Neural progenitor cell (in vitro differentiated cells): ENCODE data around the gene CAMK1. TPM values are rescaled to one million over a fixed set of nuclear protein-coding genes. Genes with fewer than 3 reads are reported as not detected.

Experiments used
- DNase-seq: peaks from one replicate; pipeline ENCODE4 v3.0.0-alpha.2; 2016; ENCODE audit warnings: low spot score
- H2AFZ ChIP-seq: fragments of 200-600 bp; sonication (generic); replicated peaks from 2 replicates; pipeline ENCODE4 v1.6.1; 2016; ENCODE audit warnings: antibody characterized with exemption
- H3F3A ChIP-seq: fragments of 200-600 bp; sonication (generic); 2 replicates; pipeline ENCODE4 v1.6.1; 2016; ENCODE audit warnings: antibody characterized with exemption, low read depth
- H3K27ac ChIP-seq: fragments of 200-600 bp; sonication (generic); 2 replicates; pipeline ENCODE4 v1.5.1; 2016; ENCODE audit warnings: mild to moderate bottlenecking
- H3K27me3 ChIP-seq: fragments of 200-600 bp; sonication (generic); 2 replicates; pipeline ENCODE4 v1.6.1; 2016; ENCODE audit warnings: mild to moderate bottlenecking, moderate library complexity
- H3K36me3 ChIP-seq: fragments of 200-600 bp; sonication (generic); 2 replicates; pipeline ENCODE4 v1.5.1; 2016
- H3K4me1 ChIP-seq: fragments of 200-600 bp; sonication (generic); 2 replicates; pipeline ENCODE4 v1.6.1; 2016; ENCODE audit warnings: mixed run types
- H3K4me2 ChIP-seq: fragments of 200-600 bp; sonication (generic); 2 replicates; pipeline ENCODE4 v1.6.1; 2016
- H3K4me3 ChIP-seq: fragments of 200-600 bp; sonication (generic); 2 replicates; pipeline ENCODE4 v1.5.1; 2016
- H3K79me2 ChIP-seq: fragments of 200-600 bp; sonication (generic); 2 replicates; pipeline ENCODE4 v1.6.1; 2016; ENCODE audit warnings: low read depth
- H3K9ac ChIP-seq: fragments of 200-600 bp; sonication (generic); 2 replicates; pipeline ENCODE4 v1.6.1; 2016
- H3K9me3 ChIP-seq: fragments of 200-600 bp; sonication (generic); 2 replicates; pipeline ENCODE4 v1.5.1; 2016; ENCODE audit warnings: low read depth
- H4K20me1 ChIP-seq: fragments of 200-600 bp; sonication (generic); 2 replicates; pipeline ENCODE4 v1.6.1; 2016; ENCODE audit warnings: low read depth
- H3K27ac Mint-ChIP-seq: 3 replicates; pipeline ENCODE4 v1.8.0; 2021; ENCODE audit warnings: mixed read lengths
- H3K27me3 Mint-ChIP-seq: 2 replicates; pipeline ENCODE4 v1.8.0; 2022; ENCODE audit warnings: low read depth, mild to moderate bottlenecking, inconsistent platforms, moderate library complexity, mixed read lengths; ENCODE audit not compliant: insufficient read depth
- H3K36me3 Mint-ChIP-seq: 3 replicates; pipeline ENCODE4 v1.8.0; 2021; ENCODE audit warnings: mixed read lengths
- H3K4me1 Mint-ChIP-seq: 3 replicates; pipeline ENCODE4 v1.8.0; 2021; ENCODE audit warnings: mixed read lengths
- H3K4me3 Mint-ChIP-seq: 3 replicates; pipeline ENCODE4 v1.8.0; 2021; ENCODE audit warnings: mild to moderate bottlenecking, moderate library complexity, mixed read lengths
- H3K9me3 Mint-ChIP-seq: 3 replicates; pipeline ENCODE4 v1.8.0; 2020; ENCODE audit warnings: mixed read lengths
- CTCF ChIP-seq: fragments of 200-600 bp; sonication (generic); IDR thresholded peaks from 2 replicates; pipeline ENCODE4 v1.5.1; 2017; ENCODE audit warnings: antibody characterized with exemption, mild to moderate bottlenecking
- EZH2 ChIP-seq: fragments of 200-600 bp; sonication (generic); IDR thresholded peaks from 2 replicates; pipeline ENCODE4 v1.6.1; 2017; ENCODE audit warnings: antibody characterized with exemption, mild to moderate bottlenecking, moderate library complexity
- EZH2phosphoT487 ChIP-seq: fragments of 200-600 bp; sonication (generic); IDR thresholded peaks from 2 replicates; pipeline ENCODE4 v1.6.1; 2017; ENCODE audit warnings: antibody characterized with exemption
- total RNA-seq: library from RNA; depleted of rRNA; stranded (reverse); fragments of >200 nt; gene quantifications from 2 replicates; pipeline ENCODE4 v1.2.3, GENCODE V29; 2015; ENCODE audit warnings: low replicate concordance

The CAMK1 gene
- total RNA-seq, 1 donor from 2014 or later, result 24.9 TPM

GRCh38 chr3:9780458-9780812 lies 10.7 kb upstream of the CAMK1 start:
- Histone ChIP-seq H4K20me1 (no peaks in the 10 kb centered on the region), H3K9me3 (no peaks in the 10 kb centered on the region), H2AFZ (no peak overlapping the region), H3K36me3 (peaks cover 6% of the 10 kb centered on the region), H3F3A (peaks cover 4% of the 10 kb centered on the region), H3K79me2 (no peaks in the 10 kb centered on the region), H3K27ac (no peak overlapping the region), H3K9ac (no peak overlapping the region), H3K27me3 (no peaks in the 10 kb centered on the region), H3K4me1 (no peaks in the 10 kb centered on the region), H3K4me3 (no peak overlapping the region), H3K4me2 (no peak overlapping the region)
- Mint-ChIP-seq H3K4me3 (no peak overlapping the region), H3K27me3 (no peaks in the 10 kb centered on the region), H3K9me3 (no peaks in the 10 kb centered on the region), H3K27ac (no peak overlapping the region), H3K36me3 (peaks cover 13% of the 10 kb centered on the region), H3K4me1 (no peaks in the 10 kb centered on the region)
- DNase-seq, result no peak
- TF ChIP-seq EZH2 (no peak), EZH2phosphoT487 (no peak), CTCF (no peak)

- Histone ChIP-seq H3K4me1 (no peaks in the 10 kb centered on the region), H3K27ac (no peak overlapping the region), H3K4me2 (no peak overlapping the region), H2AFZ (no peak overlapping the region), H3K4me3 (no peak overlapping the region), H3K9ac (no peak overlapping the region), H3K27me3 (no peaks in the 10 kb centered on the region), H3K79me2 (no peaks in the 10 kb centered on the region), H3K9me3 (no peaks in the 10 kb centered on the region), H3F3A (peaks cover 4% of the 10 kb centered on the region), H4K20me1 (no peaks in the 10 kb centered on the region), H3K36me3 (peaks cover 6% of the 10 kb centered on the region)
- Mint-ChIP-seq H3K4me1 (no peaks in the 10 kb centered on the region), H3K27ac (no peak overlapping the region), H3K27me3 (no peaks in the 10 kb centered on the region), H3K9me3 (no peaks in the 10 kb centered on the region), H3K36me3 (peaks cover 10% of the 10 kb centered on the region), H3K4me3 (no peak overlapping the region)
- no peak for DNase-seq
- TF ChIP-seq EZH2 (no peak), CTCF (no peak), EZH2phosphoT487 (no peak)
Measured at GRCh38 chr3:9779721-9780457, 10.1 kb upstream of the CAMK1 start.

- no peak for DNase-seq
- TF ChIP-seq EZH2phosphoT487 (no peak), EZH2 (no peak), CTCF (no peak)
- H3K4me3 Mint-ChIP-seq, result no peak overlapping the region
Measured at GRCh38 chr3:9779075-9779593, 9.4 kb upstream of the CAMK1 start.

More at GRCh38 chr3:9779075-9779593, 9.4 kb upstream of the CAMK1 start:
- Mint-ChIP-seq H3K4me1 (no peaks in the 10 kb centered on the region), H3K36me3 (peaks cover 10% of the 10 kb centered on the region), H3K27ac (no peak overlapping the region), H3K9me3 (no peaks in the 10 kb centered on the region), H3K27me3 (no peaks in the 10 kb centered on the region)
- H3K36me3 ChIP-seq, result peaks cover 6% of the 10 kb centered on the region
- H3K79me2 ChIP-seq, result no peaks in the 10 kb centered on the region
- no peaks in the 10 kb centered on the region for H3K4me1 ChIP-seq
- H2AFZ ChIP-seq, result no peak overlapping the region
- H4K20me1 ChIP-seq, result no peaks in the 10 kb centered on the region
- H3K4me3 ChIP-seq, result no peak overlapping the region
- no peak overlapping the region for H3K9ac ChIP-seq
- H3F3A ChIP-seq, result peaks cover 4% of the 10 kb centered on the region
- no peaks in the 10 kb centered on the region for H3K27me3 ChIP-seq
- no peak overlapping the region for H3K4me2 ChIP-seq
- H3K9me3 ChIP-seq, result no peaks in the 10 kb centered on the region
- H3K27ac ChIP-seq, result no peak overlapping the region
